HK-2 (cell line): ENCODE measurements around the gene ISOC2.

ENCODE experiments used
- DNase-seq: peaks from one replicate; pipeline ENCODE4 v3.0.0-alpha.2; 2018; ENCODE audit not compliant: unreplicated experiment

The ISOC2 gene

GRCh38 chr19:55490478-55491432 is 29.3 kb upstream of the ISOC2 start:
- no peak for DNase-seq

DNA sequence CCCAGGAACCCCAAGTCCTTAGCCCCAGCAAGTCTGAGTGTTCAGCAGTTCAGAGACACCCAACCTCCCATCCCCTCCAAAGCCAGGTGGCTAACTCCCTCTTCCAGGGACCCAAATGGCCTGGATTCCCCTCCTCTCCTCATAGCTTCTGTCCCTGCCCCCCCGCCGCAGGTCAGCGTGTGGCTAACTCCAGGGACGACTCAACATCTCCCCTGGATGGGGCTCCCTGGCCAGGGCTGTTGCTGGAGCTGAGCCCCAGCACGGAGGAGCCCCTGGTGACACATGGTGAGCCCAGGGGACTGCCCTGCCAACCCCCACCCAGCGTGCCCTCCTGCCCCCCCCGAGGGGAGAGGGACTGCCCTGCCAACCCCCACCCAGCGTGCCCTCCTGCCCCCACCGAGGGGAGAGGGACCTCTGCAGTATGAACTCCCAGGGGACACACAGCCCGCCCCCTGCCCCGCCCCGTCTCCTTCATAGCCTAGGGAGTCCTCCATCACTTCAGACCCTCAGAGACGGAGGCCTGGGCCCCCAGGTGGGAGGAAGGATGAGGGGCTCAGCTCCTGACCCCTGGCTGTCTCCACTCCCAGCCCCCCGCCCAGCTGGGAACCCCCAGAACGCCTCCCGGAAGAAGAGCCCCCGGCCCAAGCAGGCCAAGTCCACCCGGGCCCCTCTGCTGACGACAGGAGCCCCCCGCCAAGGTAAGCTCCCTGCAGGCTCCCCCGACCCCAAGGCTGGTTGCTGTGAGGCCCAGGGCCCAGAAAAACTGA is 28.5 kb upstream of the ISOC2 start:
- no peak for DNase-seq

GRCh38 chr19:55488986-55489710 is 27.7 kb upstream of the ISOC2 start:
- DNase-seq = no peak

DNA sequence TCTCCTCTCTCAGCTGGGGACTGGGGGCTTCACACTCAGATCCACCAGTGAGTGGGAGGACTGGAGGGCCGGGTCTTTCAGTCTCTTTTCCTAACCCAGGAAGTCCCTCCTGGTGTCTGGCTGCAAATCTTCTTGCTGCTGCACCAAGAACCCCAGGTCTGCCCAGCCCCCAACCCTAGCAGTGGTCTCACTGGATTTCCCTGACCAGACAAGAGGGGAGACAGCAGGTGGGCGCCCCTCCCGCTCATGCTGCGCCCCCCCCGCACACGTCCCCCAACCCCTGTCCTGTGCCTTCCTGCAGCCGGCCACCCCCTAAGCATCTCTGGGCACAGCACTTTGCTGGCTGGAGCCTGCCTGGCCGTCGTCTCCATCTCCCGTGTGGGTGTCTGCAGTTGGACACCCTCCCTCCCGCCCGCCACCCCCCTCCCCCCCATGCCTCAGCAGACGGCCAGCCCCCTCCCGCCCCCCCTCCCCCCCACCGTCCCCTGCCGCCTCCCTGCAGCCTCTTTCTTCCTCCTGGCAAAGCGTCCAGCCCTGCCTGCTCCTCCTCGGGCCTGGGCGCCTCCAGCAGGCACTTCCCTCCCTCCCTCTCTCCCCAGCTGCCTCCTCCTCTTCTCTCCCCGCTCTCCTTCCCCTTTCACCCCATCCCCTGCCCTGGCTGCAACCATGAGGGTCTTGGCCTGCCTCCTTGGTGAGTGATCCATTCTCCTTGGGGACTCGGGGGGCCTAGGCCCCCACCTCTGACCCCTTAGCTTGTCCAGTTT is 26.7 kb upstream of the ISOC2 start, which contains the start of gene SSC5D:
Gene SSC5D (plus strand): TSS at position 513 of the 764 bp plus-strand sequence. CDS start 154 bp downstream, at position 667.
- peak; percentile 70 for DNase-seq

DNA sequence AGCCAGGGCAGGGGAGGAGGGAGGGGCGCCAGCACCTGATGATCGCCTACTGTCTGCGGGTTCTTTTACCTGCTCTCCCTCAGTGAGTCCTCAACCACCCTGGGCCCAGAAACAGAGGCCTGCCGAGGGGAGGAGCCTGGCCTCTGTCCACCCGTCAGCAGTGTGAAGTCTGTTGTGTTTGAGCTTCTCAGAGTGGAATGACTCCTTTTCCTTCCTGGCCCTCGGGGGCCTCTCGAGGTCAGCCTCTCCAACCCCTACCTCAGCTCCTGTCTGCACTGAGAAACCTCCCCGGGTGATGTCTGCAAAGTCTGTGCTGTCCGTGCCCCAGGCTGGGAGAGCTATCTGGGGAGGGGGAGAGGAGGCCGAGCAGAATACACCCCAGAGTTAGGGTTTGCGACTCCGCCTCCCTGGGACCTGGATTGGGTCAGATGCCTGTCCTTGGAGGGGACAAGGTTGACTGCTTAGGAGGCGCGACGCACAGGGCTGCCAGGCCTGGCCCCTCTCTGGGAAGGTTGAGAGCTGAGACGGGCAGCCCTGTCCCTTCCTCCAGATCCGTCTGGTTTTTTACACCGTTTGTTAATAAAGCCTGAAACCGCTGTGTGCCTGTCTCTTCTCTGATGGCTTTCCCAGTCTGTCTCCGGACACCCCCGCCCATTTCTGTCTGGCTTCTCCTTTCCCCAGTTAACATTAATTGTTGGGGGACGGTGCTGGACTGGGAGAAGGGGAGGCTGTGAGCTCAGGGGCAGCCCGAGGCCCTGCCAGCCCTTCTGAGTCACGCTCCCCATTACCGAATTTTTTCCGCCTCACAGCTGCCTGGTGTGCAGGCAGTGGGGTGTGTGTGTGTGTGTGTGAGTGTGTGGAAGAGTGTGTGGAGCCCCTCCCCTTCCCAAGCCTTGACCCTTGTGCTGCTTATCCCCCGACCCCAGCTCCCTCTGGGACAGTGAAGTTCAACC is 25.8 kb upstream of the ISOC2 start:
- peak; percentile 91 for DNase-seq

- peak; percentile 59 for DNase-seq
Measured at GRCh38 chr19:55486043-55486970, 24.9 kb upstream of the ISOC2 start.

DNA sequence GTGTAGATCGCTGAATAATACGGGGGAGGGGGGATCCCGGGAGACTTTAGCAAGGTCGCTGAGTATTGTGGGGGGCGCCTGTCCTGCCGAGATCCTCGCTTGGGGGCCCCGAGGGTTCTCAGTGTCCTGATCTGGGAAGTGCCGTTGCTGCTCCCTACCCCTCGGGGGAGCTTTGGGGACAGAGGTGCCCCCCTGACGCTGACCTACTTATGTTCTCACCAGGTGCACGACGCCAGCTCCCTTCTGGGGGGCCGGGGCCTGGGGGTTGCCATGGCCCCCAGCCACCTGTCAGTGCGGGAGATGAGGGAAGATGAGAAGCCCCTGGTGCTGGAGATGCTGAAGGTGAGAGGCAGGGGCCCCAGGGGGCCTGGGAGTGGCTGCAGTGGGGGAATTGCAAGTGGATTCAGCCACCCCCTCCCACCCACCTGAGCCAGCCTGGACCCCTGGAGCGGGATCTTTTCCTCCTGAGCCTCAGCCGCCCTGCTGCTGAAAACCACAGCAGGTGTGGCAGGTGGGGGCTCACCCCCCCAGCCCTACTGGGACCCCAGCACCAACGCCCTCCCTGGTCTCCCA is 24.1 kb upstream of the ISOC2 start:
- DNase-seq = no peak

DNA sequence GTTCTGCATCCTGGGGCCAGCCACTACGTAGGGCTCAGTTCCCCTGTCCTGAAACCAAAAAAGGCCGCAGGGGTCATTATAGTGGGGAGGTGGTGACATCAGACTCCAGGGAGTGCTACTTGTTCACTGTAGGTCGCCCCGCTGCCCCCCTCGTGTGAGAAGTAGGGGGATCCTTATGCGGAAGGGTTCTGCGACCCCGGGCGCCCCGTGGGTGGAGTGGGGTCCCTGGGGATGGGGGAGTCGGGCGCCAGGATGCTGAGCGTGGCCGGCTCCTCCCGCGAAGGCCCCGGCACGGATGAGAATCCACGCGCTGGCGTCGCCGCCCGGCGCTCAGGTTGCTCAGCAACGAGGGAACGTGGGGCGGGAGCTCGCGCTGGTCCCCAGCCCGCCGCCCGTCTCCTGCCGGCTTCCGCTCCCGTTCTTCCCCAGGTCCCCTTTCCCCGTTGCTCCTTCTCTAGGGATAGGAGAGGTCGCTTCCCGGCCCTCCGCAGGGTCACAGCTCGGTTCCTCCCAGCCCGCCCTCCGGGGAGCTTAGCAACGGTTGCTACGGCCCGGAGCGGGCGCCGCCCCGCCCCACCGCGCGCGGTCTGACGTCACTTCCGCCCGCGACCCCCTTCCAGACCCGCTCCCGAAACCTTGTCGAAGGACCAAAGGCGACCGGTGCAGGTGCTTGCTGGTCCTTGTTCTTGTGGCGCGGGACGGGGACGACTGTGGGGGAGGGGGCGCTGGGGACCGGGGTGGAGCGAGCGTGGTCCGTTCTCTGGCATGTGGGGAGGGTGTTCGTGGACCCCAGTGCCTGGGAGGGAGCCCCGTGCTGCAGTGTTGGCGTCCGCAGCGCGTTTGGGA is 23.4 kb upstream of the ISOC2 start, which contains the start of gene NAT14:
Gene NAT14 (plus strand): TSS at position 596 of the 846 bp plus-strand sequence. CDS start 521 bp downstream, outside the sequence.
- peak; percentile 84 for DNase-seq

DNA sequence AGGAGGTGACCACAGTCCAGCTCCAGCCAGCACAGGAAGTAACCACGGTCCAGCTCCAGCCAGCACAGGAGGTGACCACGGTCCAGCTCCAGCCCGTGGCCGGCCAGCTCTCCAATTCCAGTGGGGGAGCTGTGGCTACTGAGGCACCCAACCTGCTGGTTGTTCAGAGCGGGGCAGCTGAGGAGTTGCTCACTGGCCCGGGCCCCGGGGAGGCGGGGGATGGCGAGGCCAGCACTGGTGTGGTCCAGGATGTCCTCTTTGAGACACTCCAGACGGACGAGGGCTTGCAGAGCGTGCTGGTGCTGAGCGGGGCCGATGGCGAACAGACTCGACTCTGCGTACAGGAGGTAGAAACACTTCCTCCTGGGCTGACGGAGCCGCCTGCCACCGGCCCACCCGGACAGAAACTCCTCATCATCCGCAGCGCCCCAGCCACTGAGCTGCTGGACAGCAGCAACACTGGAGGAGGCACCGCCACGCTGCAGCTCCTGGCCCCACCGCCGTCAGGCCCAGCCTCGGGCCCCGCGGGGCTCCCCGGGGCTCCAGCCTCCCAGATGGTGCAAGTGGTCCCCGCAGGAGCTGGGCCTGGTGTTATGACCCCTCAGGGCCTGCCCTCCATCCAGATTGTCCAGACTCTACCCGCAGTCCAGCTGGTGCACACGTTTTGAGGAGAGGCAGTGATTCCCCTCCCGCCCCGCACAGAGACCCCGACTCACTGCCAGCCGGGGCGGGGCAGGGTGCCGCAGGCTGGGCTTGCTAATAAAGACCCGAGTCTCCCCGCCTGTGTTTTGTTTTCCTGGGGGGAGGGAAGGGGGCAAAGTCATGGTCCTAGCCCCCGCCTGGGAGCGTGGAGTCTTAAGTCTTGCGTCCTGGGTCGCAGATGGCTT is 22.5 kb upstream of the ISOC2 start:
- no peak for DNase-seq

- DNase-seq = no peak
Measured at GRCh38 chr19:55482967-55483705, 21.7 kb upstream of the ISOC2 start.

GRCh38 chr19:55482156-55482961 is 20.9 kb upstream of the ISOC2 start:
- no peak for DNase-seq

- no peak for DNase-seq
Measured at GRCh38 chr19:55481794-55482155, 20.3 kb upstream of the ISOC2 start.

DNA sequence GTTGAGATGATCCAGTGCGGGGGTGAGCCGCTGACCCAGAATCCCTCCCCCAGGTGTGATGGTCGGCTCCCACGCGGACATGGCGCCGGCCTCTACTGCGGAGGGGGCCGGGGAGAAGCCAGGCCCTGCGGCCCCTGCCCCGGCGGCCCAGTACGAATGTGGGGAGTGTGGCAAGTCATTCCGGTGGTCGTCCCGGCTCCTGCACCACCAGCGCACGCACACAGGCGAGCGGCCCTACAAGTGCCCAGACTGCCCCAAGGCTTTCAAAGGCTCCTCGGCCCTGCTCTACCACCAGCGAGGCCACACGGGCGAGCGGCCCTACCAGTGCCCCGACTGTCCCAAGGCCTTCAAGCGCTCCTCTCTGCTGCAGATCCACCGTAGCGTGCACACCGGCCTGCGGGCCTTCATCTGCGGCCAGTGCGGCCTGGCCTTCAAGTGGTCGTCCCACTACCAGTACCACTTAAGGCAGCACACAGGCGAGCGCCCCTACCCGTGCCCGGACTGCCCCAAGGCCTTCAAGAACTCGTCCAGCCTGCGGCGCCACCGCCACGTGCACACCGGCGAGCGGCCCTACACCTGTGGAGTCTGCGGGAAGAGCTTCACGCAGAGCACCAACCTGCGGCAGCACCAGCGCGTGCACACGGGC is 19.8 kb upstream of the ISOC2 start:
- no peak for DNase-seq

DNA sequence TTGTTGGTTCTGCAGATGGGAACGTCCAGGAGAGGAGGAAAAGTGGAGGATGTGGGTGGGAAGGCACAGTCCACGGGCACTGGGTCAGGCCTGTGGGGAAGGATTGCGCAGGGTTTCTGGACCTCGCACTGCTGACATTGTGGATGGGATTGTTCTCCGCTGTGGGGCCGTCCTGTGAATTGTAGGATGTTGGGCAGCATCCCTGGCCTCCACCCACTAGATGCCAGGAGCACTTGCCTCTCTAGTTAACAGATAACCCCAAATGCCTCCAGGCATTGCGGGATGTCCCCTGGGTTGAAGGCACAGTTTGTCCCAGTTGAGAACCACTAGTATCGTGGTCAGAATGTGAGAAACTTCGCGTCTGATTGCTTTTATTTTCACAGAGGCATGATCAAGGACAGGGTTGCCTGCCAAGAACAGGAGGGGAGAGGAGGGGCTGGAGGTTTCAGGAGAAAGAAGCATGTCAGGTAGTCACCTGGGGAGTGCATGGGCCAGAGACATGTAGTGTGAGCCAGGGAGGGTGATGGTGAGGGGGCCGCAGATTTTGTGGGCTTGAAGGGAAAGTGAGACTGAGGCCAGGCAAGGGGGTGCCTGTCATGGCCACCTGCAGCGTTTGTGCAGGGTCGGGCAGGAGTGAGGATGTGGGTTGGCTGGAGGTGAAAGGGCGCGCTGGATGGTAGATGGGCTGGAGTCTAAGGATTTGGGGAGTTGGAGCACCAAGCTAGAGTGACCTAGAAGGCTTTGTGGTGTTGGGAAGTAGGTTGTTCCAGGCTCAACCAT is 18.2 kb upstream of the ISOC2 start:
- DNase-seq = no peak
